Calu3 (cell line): ENCODE data around the gene RANBP1. TPM values are rescaled to one million over a fixed set of nuclear protein-coding genes. Genes with fewer than 3 reads are reported as not detected.
A peak's percentile ranks its signal among the peaks of the same experiment; 100 is the strongest.

Experiments used
- BruUV-seq: library from RNA; stranded (reverse); fragments of 400-500 nt; replicated peaks from 2 replicates; lab custom pipeline; 2021; lab: Mats Ljungman, UMichigan
- CTCF ChIA-PET: fragments of 300-600 bp; sonication (Branson Sonifier 250); formaldehyde crosslinking; loops from one replicate; lab custom pipeline; 2022; ENCODE audit warnings: antibody characterized with exemption; lab: Charles Lee
- DNase-seq: peaks from one replicate; pipeline ENCODE4 v3.0.0; 2022
- H3K27ac Mint-ChIP-seq: one replicate; pipeline ENCODE4 v1.8.0; 2022; ENCODE audit warnings: mixed read lengths; ENCODE audit not compliant: unreplicated experiment
- H3K27me3 Mint-ChIP-seq: one replicate; pipeline ENCODE4 v1.8.0; 2022; ENCODE audit warnings: mixed read lengths; ENCODE audit not compliant: unreplicated experiment
- H3K36me3 Mint-ChIP-seq: one replicate; pipeline ENCODE4 v1.8.0; 2022; ENCODE audit warnings: mild to moderate bottlenecking, moderate library complexity, mixed read lengths; ENCODE audit not compliant: insufficient read depth, unreplicated experiment
- H3K4me1 Mint-ChIP-seq: one replicate; pipeline ENCODE4 v1.8.0; 2022; ENCODE audit warnings: mild to moderate bottlenecking, low read depth, mixed read lengths; ENCODE audit not compliant: unreplicated experiment
- H3K4me3 Mint-ChIP-seq: one replicate; pipeline ENCODE4 v1.8.0; 2022; ENCODE audit warnings: mild to moderate bottlenecking, low read depth, moderate library complexity, mixed read lengths; ENCODE audit not compliant: unreplicated experiment
- H3K9me3 Mint-ChIP-seq: one replicate; pipeline ENCODE4 v1.8.0; 2022; ENCODE audit warnings: low read depth, mixed read lengths; ENCODE audit not compliant: unreplicated experiment
- CTCF ChIP-seq: fragments of 200-600 bp; IDR thresholded peaks from one replicate; pipeline ENCODE4 v1.8.0; 2022; ENCODE audit warnings: antibody characterized with exemption; ENCODE audit not compliant: unreplicated experiment
- intact Hi-C: fragments of 100-400 bp; cut with micrococcal nuclease; formaldehyde crosslinking; loops from one replicate; pipeline ENCODE4 v1.10.0; 2022; ENCODE audit not compliant: unreplicated experiment
- microRNA-seq: library from miRNA; unstranded; fragments of <30 nt; microRNA quantifications from one replicate; pipeline ENCODE4 v1.2.0, GENCODE V29; 2022
- total RNA-seq: library from RNA; stranded (reverse); gene quantifications from 2 replicates; pipeline ENCODE4 v1.2.3, GENCODE V29; 2022

The RANBP1 gene
- total RNA-seq, 1 experiment from 2014 or later, result 208 TPM

- H3K9me3 Mint-ChIP-seq, result no peaks in the 10 kb centered on the region
- H3K27ac Mint-ChIP-seq, result no peak overlapping the region
- H3K27me3 Mint-ChIP-seq, result peaks cover 75% of the 10 kb centered on the region
- DNase-seq, result peak; percentile 55
- no TSS peak for BruUV-seq
- CTCF ChIA-PET, result interaction anchor here (0.6 to 2.8 kb wide), 4 partner anchors 18 to 209 kb away, joined by 3 to 37 read pairs (median 4); no protein-coding TSS in a partner anchor
- peaks cover 3% of the 10 kb centered on the region for H3K36me3 Mint-ChIP-seq
- H3K4me1 Mint-ChIP-seq, result no peaks in the 10 kb centered on the region
- H3K4me3 Mint-ChIP-seq, result no peak overlapping the region
- intact Hi-C loops, result loop anchor here (1.0 kb wide), 1 partner anchor 63 kb away; no protein-coding TSS in a partner anchor
- TF ChIP-seq CTCF, result peak; percentile 47
These were observed 59.1 kb downstream of the RANBP1 start for GRCh38 chr22:20174785-20175596.

GRCh38 chr22:20175597-20175900 is 59.6 kb downstream of the RANBP1 start:
- DNase-seq, result no peak
- intact Hi-C loops, result loop anchor here (1.0 kb wide), 1 partner anchor 63 kb away; no protein-coding TSS in a partner anchor
- Mint-ChIP-seq H3K27me3 (peaks cover 75% of the 10 kb centered on the region), H3K4me1 (no peaks in the 10 kb centered on the region), H3K36me3 (peaks cover 3% of the 10 kb centered on the region), H3K27ac (no peak overlapping the region), H3K9me3 (no peaks in the 10 kb centered on the region), H3K4me3 (no peak overlapping the region)
- no TSS peak for BruUV-seq
- TF ChIP-seq CTCF, result no peak
- CTCF ChIA-PET, result interaction anchor here (0.6 to 2.8 kb wide), 4 partner anchors 19 to 209 kb away, joined by 3 to 37 read pairs (median 4); no protein-coding TSS in a partner anchor

GRCh38 chr22:20176421-20177085 is 60.6 kb downstream of the RANBP1 start:
- Mint-ChIP-seq H3K27ac (no peak overlapping the region), H3K36me3 (peaks cover 3% of the 10 kb centered on the region), H3K4me1 (no peaks in the 10 kb centered on the region), H3K9me3 (no peaks in the 10 kb centered on the region), H3K4me3 (no peak overlapping the region), H3K27me3 (peaks cover 77% of the 10 kb centered on the region)
- intact Hi-C loops, result no loop called here
- no TSS peak for BruUV-seq
- TF ChIP-seq CTCF, result no peak
- CTCF ChIA-PET, result interaction anchor here (2.8 kb wide), 1 partner anchor 62 kb away, joined by 37 read pairs; no protein-coding TSS in a partner anchor
- DNase-seq, result no peak

Small RNAs within 50 kb of the gene (microRNA-seq; reads per million reads assigned to microRNA genes)
- gene MIR6816, result not detected

Other genes with a start within 250 kb of the RANBP1 start
- gene COMT, start 174.3 kb upstream of the RANBP1 start, total RNA-seq, result 165 and 170 TPM in 2 replicates
- gene TXNRD2, start 174.3 kb upstream of the RANBP1 start, total RNA-seq, result 33.7 and 36.3 TPM in 2 replicates
- gene ARVCF, start 99.3 kb upstream of the RANBP1 start, total RNA-seq, result 19.7 and 21.7 TPM in 2 replicates
- gene TANGO2, start 95.0 kb upstream of the RANBP1 start, total RNA-seq, result 33.5 and 41.4 TPM in 2 replicates
- gene DGCR8, start 35.9 kb upstream of the RANBP1 start, total RNA-seq, result 53.1 and 54.7 TPM in 2 replicates
- gene TRMT2A, start 1.1 kb downstream of the RANBP1 start, total RNA-seq, result 63.0 and 71.9 TPM in 2 replicates
- 78.4 and 87.2 TPM in 2 replicates for gene ZDHHC8, start 15.7 kb downstream of the RANBP1 start, total RNA-seq
- not detected in 2 replicates for gene CCDC188, start 35.0 kb downstream of the RANBP1 start, total RNA-seq
- gene RTN4R, start 152.2 kb downstream of the RANBP1 start, total RNA-seq, result 4.1 and 4.2 TPM in 2 replicates
- gene DGCR6L, start 204.0 kb downstream of the RANBP1 start, total RNA-seq, result 35.0 and 39.6 TPM in 2 replicates